Nephron progenitor cell (in vitro differentiated cells): Measurements from ENCODE around the gene GNA14.
"Not testable (repeated sequence)": the region's sequence is repeated elsewhere in the genome, so short reads cannot be mapped to it uniquely, and the experiment has no call there.

Experiments used
- DNase-seq: peaks from one replicate; pipeline ENCODE4 v3.0.0; 2021
- H3K27ac Mint-ChIP-seq: 2 replicates; pipeline ENCODE4 v1.8.0; 2021; ENCODE audit warnings: mild to moderate bottlenecking, moderate library complexity, mixed read lengths
- H3K27me3 Mint-ChIP-seq: 2 replicates; pipeline ENCODE4 v1.8.0; 2021; ENCODE audit warnings: mild to moderate bottlenecking, low read depth, mixed read lengths; ENCODE audit not compliant: poor library complexity
- H3K36me3 Mint-ChIP-seq: 2 replicates; pipeline ENCODE4 v1.8.0; 2021; ENCODE audit warnings: low read depth, mixed read lengths
- H3K4me1 Mint-ChIP-seq: 2 replicates; pipeline ENCODE4 v1.8.0; 2021; ENCODE audit warnings: mixed read lengths
- H3K4me3 Mint-ChIP-seq: 2 replicates; pipeline ENCODE4 v1.8.0; 2021; ENCODE audit warnings: mild to moderate bottlenecking, moderate library complexity, mixed read lengths
- H3K9me3 Mint-ChIP-seq: 2 replicates; pipeline ENCODE4 v1.8.0; 2021; ENCODE audit warnings: mild to moderate bottlenecking, moderate library complexity, mixed read lengths
- TF ChIP-seq, protein P1 (sequence below): fragments of 200-600 bp; sonication (generic); IDR thresholded peaks from 2 replicates; pipeline ENCODE4 v1.5.0; 2021; ENCODE audit warnings: antibody characterized with exemption

GNA14 gene

DNA sequence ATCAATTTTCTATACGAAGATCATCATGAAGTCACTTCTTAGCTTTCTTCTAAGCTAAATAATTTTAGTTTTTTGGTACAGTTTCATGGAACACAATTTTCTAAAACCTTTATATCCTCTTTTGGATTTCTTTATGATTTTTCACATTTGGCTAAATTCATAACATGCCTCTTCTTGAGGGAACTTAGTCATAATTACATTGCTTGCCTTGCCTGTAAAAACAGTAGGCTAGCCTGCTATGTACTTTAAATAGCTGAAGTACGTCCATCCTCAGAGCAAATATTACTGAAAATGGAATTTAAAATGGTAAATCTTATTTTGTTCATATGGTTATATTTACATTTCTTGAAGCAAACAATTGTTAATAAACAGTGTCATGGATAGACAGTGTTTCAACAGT is 245.8 kb downstream of the GNA14 start:
- H3K27ac Mint-ChIP-seq, result no peak overlapping the region
- peaks cover 22% of the 10 kb centered on the region for H3K36me3 Mint-ChIP-seq
- DNase-seq, result no peak
- TF ChIP-seq, protein P1, sequence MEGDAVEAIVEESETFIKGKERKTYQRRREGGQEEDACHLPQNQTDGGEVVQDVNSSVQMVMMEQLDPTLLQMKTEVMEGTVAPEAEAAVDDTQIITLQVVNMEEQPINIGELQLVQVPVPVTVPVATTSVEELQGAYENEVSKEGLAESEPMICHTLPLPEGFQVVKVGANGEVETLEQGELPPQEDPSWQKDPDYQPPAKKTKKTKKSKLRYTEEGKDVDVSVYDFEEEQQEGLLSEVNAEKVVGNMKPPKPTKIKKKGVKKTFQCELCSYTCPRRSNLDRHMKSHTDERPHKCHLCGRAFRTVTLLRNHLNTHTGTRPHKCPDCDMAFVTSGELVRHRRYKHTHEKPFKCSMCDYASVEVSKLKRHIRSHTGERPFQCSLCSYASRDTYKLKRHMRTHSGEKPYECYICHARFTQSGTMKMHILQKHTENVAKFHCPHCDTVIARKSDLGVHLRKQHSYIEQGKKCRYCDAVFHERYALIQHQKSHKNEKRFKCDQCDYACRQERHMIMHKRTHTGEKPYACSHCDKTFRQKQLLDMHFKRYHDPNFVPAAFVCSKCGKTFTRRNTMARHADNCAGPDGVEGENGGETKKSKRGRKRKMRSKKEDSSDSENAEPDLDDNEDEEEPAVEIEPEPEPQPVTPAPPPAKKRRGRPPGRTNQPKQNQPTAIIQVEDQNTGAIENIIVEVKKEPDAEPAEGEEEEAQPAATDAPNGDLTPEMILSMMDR, result no peak
- peaks cover 7% of the 10 kb centered on the region for H3K9me3 Mint-ChIP-seq
- no peaks in the 10 kb centered on the region for H3K27me3 Mint-ChIP-seq
- no peak overlapping the region for H3K4me3 Mint-ChIP-seq
- no peaks in the 10 kb centered on the region for H3K4me1 Mint-ChIP-seq

GRCh38 chr9:77399964-77400363 is 248.2 kb downstream of the GNA14 start:
- TF ChIP-seq, protein P1, result no peak
- H3K27me3 Mint-ChIP-seq, result no peaks in the 10 kb centered on the region
- no peaks in the 10 kb centered on the region for H3K4me1 Mint-ChIP-seq
- DNase-seq, result no peak
- H3K27ac Mint-ChIP-seq, result no peak overlapping the region
- no peaks in the 10 kb centered on the region for H3K36me3 Mint-ChIP-seq
- no peak overlapping the region for H3K4me3 Mint-ChIP-seq
- no peaks in the 10 kb centered on the region for H3K9me3 Mint-ChIP-seq

- not testable (repeated sequence) for H3K4me1 Mint-ChIP-seq, H3K9me3 Mint-ChIP-seq, H3K4me3 Mint-ChIP-seq, H3K27ac Mint-ChIP-seq, H3K27me3 Mint-ChIP-seq, DNase-seq, H3K36me3 Mint-ChIP-seq
Observed at GRCh38 chr9:77398581-77398980, 249.5 kb downstream of the GNA14 start.

DNA sequence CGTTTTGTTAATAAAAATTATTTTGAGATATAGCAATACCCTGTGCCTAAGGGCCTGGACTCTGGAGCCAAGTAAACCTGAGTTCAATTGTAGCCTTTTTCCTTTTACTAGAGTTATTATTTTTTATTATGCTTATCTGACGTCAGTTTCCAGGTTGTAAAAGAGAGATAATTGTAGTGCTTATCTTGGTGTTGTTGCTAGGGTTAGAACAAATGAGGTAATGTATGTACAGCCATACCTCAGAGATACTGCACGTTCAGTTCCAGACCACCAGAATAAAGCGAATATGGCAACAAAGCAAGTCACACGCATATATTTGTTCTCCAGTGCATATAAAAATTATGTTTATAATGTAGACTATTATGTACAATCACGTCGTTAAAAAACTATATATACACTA is 255.8 kb downstream of the GNA14 start:
- H3K9me3 Mint-ChIP-seq, result peaks cover 5% of the 10 kb centered on the region
- H3K4me1 Mint-ChIP-seq, result no peaks in the 10 kb centered on the region
- DNase-seq, result no peak
- no peak overlapping the region for H3K27ac Mint-ChIP-seq
- no peak overlapping the region for H3K4me3 Mint-ChIP-seq
- peaks cover 18% of the 10 kb centered on the region for H3K36me3 Mint-ChIP-seq
- H3K27me3 Mint-ChIP-seq, result no peaks in the 10 kb centered on the region
- TF ChIP-seq, protein P1, result no peak

DNA sequence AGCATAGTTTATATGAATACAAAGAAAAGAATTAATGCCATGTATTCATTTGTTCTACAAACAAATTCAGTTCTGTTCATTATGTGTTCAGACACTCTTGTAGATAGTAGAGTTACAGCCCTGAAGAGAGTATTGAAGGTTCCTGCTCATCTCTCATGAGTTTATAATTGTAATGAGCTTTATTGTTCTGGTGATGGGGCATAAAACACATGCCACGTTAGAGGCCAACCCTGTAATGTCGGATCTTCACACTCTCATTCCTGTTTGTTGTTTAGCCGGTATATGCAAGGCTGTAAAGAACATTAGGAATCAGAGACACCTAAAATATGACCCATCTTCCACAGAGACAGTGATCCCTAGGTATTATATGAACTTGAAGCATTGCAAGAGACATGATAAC is 256.3 kb downstream of the GNA14 start:
- TF ChIP-seq, protein P1, result no peak
- Mint-ChIP-seq H3K9me3 (peaks cover 5% of the 10 kb centered on the region), H3K27ac (no peak overlapping the region), H3K4me3 (no peak overlapping the region), H3K4me1 (no peaks in the 10 kb centered on the region), H3K36me3 (peaks cover 18% of the 10 kb centered on the region), H3K27me3 (no peaks in the 10 kb centered on the region)
- no peak for DNase-seq

DNA sequence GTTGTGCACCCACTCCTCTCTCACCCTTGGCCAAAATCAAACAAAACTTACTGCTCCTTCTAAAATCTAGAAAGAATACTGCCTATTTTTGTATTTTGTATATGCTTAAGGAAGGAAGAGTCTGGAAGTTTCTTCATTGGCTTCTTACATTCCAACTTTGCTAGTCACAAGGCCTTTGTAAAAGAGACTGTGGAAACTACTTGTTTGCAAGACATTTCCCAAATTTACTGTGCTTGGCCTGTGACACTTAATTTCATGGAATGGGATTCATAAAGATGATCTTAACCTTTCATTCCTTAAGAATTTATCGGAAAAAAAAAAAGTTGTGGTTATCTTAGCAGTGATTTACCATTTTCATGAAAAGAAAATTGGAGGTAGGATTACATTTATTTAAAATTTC is 261.9 kb downstream of the GNA14 start:
- TF ChIP-seq, protein P1, result no peak
- Mint-ChIP-seq H3K9me3 (no peaks in the 10 kb centered on the region), H3K36me3 (peaks cover 13% of the 10 kb centered on the region), H3K4me1 (no peaks in the 10 kb centered on the region), H3K4me3 (no peak overlapping the region), H3K27ac (no peak overlapping the region), H3K27me3 (no peaks in the 10 kb centered on the region)
- DNase-seq, result no peak
